HepG2 (cell line): ENCODE measurements around the gene CRYGA. TPM values are rescaled to one million over a fixed set of nuclear protein-coding genes. Genes with fewer than 3 reads are reported as not detected.
A peak's percentile ranks its signal among the peaks of the same experiment; 100 is the strongest.

Source experiments
- ESRRA ChIP-seq: sonication (generic); formaldehyde crosslinking; IDR thresholded peaks from 2 replicates; pipeline ENCODE4 v1.5.1; 2020; ENCODE audit warnings: mild to moderate bottlenecking, low read depth, missing genetic modification reagents
- IRX3 ChIP-seq: sonication (generic); formaldehyde crosslinking; IDR thresholded peaks from 2 replicates; pipeline ENCODE4 v1.8.1; 2023; ENCODE audit warnings: mild to moderate bottlenecking, low read depth, missing genetic modification reagents, borderline replicate concordance
- MXD4 ChIP-seq: IDR thresholded peaks from 2 replicates; pipeline ENCODE4 v1.6.1; 2016; ENCODE audit warnings: mild to moderate bottlenecking, missing biosample characterization, missing genetic modification reagents
- NCOA5 ChIP-seq: sonication (generic); formaldehyde crosslinking; IDR thresholded peaks from 2 replicates; pipeline ENCODE4 v1.4.0; 2020; ENCODE audit warnings: missing genetic modification reagents
- NRL ChIP-seq: sonication (generic); formaldehyde crosslinking; IDR thresholded peaks from 2 replicates; pipeline ENCODE4 v1.5.0; 2020; ENCODE audit warnings: missing genetic modification reagents, mild to moderate bottlenecking, moderate library complexity, borderline replicate concordance
- ZNF329 ChIP-seq: sonication (generic); formaldehyde crosslinking; IDR thresholded peaks from 2 replicates; pipeline ENCODE4 v1.9.0; 2021; ENCODE audit warnings: low read depth, mild to moderate bottlenecking, missing genetic modification reagents
- ZNF451 ChIP-seq: sonication (generic); formaldehyde crosslinking; IDR thresholded peaks from 2 replicates; pipeline ENCODE4 v1.5.0; 2020; ENCODE audit warnings: mild to moderate bottlenecking, missing genetic modification reagents
- ZNF724P ChIP-seq: sonication (generic); formaldehyde crosslinking; IDR thresholded peaks from 2 replicates; pipeline ENCODE4 v1.8.0; 2022; ENCODE audit warnings: missing genetic modification reagents, borderline replicate concordance
- ZNF790 ChIP-seq: sonication (generic); formaldehyde crosslinking; IDR thresholded peaks from 2 replicates; pipeline ENCODE4 v1.8.0; 2022; ENCODE audit warnings: missing genetic modification reagents, mild to moderate bottlenecking, borderline replicate concordance
- polyA plus RNA-seq, 8 experiments: library from polyadenylated mRNA; depleted of rRNA in 3 of 8; stranded (reverse) in 7 of 8; unstranded in 1 of 8; fragments of >200 nt; fragmentation: Illumina TruSeq in 4 of 8; extraction: Trizol in 4 of 8; gene quantifications; 2 replicates each; pipeline versions ENCODE4 v1.2.1 to v1.2.3, GENCODE V29; 2011 to 2016; ENCODE audit warnings: low read depth in 4 of 8, missing spikeins in 1 of 8, mixed read lengths in 1 of 8; ENCODE audit not compliant: insufficient read depth in 1 of 8
- total RNA-seq, 5 experiments: library from RNA; depleted of rRNA; stranded (reverse); fragments of >200 nt; fragmentation: Illumina TruSeq; extraction: Trizol; gene quantifications; 2 replicates each; pipeline ENCODE4 v1.2.3, GENCODE V29; 2016; ENCODE audit warnings: low read depth in 1 of 5
- TF ChIP-seq, protein P1 (sequence below): sonication (generic); formaldehyde crosslinking; IDR thresholded peaks from 2 replicates; pipeline ENCODE4 v1.5.1; 2020; ENCODE audit warnings: mild to moderate bottlenecking, missing genetic modification reagents, borderline replicate concordance
- TF ChIP-seq, protein P2 (sequence below): sonication (generic); formaldehyde crosslinking; IDR thresholded peaks from 2 replicates; pipeline ENCODE4 v1.5.1; 2020; ENCODE audit warnings: missing genetic modification reagents, mild to moderate bottlenecking, borderline replicate concordance
- TF ChIP-seq, protein P3 (sequence below): sonication (generic); formaldehyde crosslinking; IDR thresholded peaks from 2 replicates; pipeline ENCODE4 v1.8.0; 2022; ENCODE audit warnings: mild to moderate bottlenecking, missing genetic modification reagents; ENCODE audit not compliant: insufficient replicate concordance

Gene CRYGA
- total and polyA plus RNA-seq, 2 of the 13 experiments (the other 11 are each of a cell fraction or from before 2014, with no cell fraction given) = not detected

GRCh38 chr2:208142925-208143799, 20.2 kb downstream of the CRYGA start (continued):
- no peak for TF ChIP-seq ZNF329 (CRISPR knock-in tag)
- TF ChIP-seq ZNF724P (CRISPR knock-in tag) = no peak
- TF ChIP-seq MXD4 (CRISPR knock-in tag) = no peak
- no peak for TF ChIP-seq NCOA5 (CRISPR knock-in tag)
- TF ChIP-seq IRX3 (CRISPR knock-in tag) = no peak
- TF ChIP-seq, protein P1, sequence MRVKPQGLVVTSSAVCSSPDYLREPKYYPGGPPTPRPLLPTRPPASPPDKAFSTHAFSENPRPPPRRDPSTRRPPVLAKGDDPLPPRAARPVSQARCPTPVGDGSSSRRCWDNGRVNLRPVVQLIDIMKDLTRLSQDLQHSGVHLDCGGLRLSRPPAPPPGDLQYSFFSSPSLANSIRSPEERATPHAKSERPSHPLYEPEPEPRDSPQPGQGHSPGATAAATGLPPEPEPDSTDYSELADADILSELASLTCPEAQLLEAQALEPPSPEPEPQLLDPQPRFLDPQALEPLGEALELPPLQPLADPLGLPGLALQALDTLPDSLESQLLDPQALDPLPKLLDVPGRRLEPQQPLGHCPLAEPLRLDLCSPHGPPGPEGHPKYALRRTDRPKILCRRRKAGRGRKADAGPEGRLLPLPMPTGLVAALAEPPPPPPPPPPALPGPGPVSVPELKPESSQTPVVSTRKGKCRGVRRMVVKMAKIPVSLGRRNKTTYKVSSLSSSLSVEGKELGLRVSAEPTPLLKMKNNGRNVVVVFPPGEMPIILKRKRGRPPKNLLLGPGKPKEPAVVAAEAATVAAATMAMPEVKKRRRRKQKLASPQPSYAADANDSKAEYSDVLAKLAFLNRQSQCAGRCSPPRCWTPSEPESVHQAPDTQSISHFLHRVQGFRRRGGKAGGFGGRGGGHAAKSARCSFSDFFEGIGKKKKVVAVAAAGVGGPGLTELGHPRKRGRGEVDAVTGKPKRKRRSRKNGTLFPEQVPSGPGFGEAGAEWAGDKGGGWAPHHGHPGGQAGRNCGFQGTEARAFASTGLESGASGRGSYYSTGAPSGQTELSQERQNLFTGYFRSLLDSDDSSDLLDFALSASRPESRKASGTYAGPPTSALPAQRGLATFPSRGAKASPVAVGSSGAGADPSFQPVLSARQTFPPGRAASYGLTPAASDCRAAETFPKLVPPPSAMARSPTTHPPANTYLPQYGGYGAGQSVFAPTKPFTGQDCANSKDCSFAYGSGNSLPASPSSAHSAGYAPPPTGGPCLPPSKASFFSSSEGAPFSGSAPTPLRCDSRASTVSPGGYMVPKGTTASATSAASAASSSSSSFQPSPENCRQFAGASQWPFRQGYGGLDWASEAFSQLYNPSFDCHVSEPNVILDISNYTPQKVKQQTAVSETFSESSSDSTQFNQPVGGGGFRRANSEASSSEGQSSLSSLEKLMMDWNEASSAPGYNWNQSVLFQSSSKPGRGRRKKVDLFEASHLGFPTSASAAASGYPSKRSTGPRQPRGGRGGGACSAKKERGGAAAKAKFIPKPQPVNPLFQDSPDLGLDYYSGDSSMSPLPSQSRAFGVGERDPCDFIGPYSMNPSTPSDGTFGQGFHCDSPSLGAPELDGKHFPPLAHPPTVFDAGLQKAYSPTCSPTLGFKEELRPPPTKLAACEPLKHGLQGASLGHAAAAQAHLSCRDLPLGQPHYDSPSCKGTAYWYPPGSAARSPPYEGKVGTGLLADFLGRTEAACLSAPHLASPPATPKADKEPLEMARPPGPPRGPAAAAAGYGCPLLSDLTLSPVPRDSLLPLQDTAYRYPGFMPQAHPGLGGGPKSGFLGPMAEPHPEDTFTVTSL (CRISPR knock-in tag) = peak; percentile 50; the same call in 1 of the 2 replicates
- TF ChIP-seq ZNF790 (CRISPR knock-in tag) = no peak
- no peak for TF ChIP-seq ESRRA (CRISPR knock-in tag)
- TF ChIP-seq ZNF451 = no peak
- TF ChIP-seq NRL (CRISPR knock-in tag) = no peak
- TF ChIP-seq, protein P2, sequence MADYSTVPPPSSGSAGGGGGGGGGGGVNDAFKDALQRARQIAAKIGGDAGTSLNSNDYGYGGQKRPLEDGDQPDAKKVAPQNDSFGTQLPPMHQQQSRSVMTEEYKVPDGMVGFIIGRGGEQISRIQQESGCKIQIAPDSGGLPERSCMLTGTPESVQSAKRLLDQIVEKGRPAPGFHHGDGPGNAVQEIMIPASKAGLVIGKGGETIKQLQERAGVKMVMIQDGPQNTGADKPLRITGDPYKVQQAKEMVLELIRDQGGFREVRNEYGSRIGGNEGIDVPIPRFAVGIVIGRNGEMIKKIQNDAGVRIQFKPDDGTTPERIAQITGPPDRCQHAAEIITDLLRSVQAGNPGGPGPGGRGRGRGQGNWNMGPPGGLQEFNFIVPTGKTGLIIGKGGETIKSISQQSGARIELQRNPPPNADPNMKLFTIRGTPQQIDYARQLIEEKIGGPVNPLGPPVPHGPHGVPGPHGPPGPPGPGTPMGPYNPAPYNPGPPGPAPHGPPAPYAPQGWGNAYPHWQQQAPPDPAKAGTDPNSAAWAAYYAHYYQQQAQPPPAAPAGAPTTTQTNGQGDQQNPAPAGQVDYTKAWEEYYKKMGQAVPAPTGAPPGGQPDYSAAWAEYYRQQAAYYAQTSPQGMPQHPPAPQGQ (CRISPR knock-in tag) = no peak
- TF ChIP-seq, protein P3, sequence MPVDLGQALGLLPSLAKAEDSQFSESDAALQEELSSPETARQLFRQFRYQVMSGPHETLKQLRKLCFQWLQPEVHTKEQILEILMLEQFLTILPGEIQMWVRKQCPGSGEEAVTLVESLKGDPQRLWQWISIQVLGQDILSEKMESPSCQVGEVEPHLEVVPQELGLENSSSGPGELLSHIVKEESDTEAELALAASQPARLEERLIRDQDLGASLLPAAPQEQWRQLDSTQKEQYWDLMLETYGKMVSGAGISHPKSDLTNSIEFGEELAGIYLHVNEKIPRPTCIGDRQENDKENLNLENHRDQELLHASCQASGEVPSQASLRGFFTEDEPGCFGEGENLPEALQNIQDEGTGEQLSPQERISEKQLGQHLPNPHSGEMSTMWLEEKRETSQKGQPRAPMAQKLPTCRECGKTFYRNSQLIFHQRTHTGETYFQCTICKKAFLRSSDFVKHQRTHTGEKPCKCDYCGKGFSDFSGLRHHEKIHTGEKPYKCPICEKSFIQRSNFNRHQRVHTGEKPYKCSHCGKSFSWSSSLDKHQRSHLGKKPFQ (CRISPR knock-in tag) = peak; percentile 38
